Adipocyte (in vitro differentiated cells): ENCODE results near the gene C19orf38.
"Not testable (repeated sequence)": the region's sequence is repeated elsewhere in the genome, so short reads cannot be mapped to it uniquely, and the experiment has no call there.

Source experiments
- DNase-seq: peaks from one replicate; pipeline ENCODE4 v3.0.0-alpha.2; 2015; ENCODE audit warnings: low read depth
- H3K27me3 ChIP-seq: replicated peaks from 2 replicates; pipeline ENCODE4 v1.7.0; 2013; ENCODE audit warnings: mild to moderate bottlenecking, low read length, moderate library complexity; ENCODE audit not compliant: control insufficient read depth, insufficient read depth
- H3K36me3 ChIP-seq: 2 replicates; pipeline ENCODE4 v1.7.0; 2013; ENCODE audit warnings: low read length, mild to moderate bottlenecking, moderate library complexity; ENCODE audit not compliant: control insufficient read depth, insufficient read depth, severe bottlenecking
- H3K4me1 ChIP-seq: 2 replicates; pipeline ENCODE4 v1.7.0; 2013; ENCODE audit warnings: mild to moderate bottlenecking, low read length, moderate library complexity; ENCODE audit not compliant: control insufficient read depth, insufficient read depth
- H3K4me3 ChIP-seq: 2 replicates; pipeline ENCODE4 v1.7.0; 2013; ENCODE audit warnings: mild to moderate bottlenecking, low read length, moderate library complexity
- H3K9ac ChIP-seq: 2 replicates; pipeline ENCODE4 v1.7.0; 2013; ENCODE audit warnings: mild to moderate bottlenecking, low read length, moderate library complexity
- H3K9me3 ChIP-seq: 2 replicates; pipeline ENCODE4 v1.7.0; 2013; ENCODE audit warnings: mild to moderate bottlenecking, low read length, moderate library complexity; ENCODE audit not compliant: control insufficient read depth

Gene C19orf38

DNA sequence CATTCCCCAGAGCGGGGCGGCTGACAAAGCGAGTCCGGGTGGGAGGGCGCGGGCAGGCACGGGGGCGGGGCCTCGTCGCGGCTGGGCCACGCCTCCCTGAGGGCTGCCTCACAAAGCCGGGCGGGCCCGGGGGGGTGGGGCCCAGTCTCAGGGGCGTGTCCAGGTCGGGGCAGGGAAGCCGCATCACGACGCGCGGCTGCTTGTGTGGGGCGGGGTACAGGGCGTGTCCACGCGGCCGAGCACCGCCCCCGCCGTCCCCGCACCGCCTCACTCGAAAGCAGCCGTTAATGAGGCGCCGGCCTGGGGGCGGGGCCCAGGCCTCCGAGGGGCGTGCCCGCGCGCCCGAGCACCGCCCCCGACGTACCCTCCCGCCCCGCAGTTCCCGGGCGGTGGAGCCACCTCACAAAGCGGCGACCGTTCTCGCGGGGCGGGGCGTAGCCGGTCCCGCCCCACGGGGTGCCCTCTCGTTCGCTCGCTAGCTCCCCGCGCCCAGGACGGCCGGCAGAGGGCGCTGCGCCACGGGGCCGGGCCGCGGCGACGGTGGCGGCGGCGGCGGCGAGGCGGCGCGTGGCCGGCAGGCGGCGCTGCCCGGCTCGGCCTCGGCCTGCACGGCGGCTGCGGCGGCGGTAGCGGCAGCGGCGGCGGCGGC is 22.9 kb downstream of the C19orf38 start, which contains the start of gene CARM1:
CARM1 (plus strand) TSS at position 599 of the 649 bp plus-strand sequence. CDS start 150 bp downstream, outside the sequence.
- no peaks in the 10 kb centered on the region for H3K27me3 ChIP-seq
- peak within 1 kb of the TSS; percentile 88 for H3K4me3 ChIP-seq
- peaks cover 14% of the 10 kb centered on the region for H3K4me1 ChIP-seq
- no peaks in the 10 kb centered on the region for H3K9me3 ChIP-seq
- no peaks in the 10 kb centered on the region for H3K36me3 ChIP-seq
- H3K9ac ChIP-seq: peak within 1 kb of the TSS; percentile 87
- DNase-seq: peak; percentile 99

DNA sequence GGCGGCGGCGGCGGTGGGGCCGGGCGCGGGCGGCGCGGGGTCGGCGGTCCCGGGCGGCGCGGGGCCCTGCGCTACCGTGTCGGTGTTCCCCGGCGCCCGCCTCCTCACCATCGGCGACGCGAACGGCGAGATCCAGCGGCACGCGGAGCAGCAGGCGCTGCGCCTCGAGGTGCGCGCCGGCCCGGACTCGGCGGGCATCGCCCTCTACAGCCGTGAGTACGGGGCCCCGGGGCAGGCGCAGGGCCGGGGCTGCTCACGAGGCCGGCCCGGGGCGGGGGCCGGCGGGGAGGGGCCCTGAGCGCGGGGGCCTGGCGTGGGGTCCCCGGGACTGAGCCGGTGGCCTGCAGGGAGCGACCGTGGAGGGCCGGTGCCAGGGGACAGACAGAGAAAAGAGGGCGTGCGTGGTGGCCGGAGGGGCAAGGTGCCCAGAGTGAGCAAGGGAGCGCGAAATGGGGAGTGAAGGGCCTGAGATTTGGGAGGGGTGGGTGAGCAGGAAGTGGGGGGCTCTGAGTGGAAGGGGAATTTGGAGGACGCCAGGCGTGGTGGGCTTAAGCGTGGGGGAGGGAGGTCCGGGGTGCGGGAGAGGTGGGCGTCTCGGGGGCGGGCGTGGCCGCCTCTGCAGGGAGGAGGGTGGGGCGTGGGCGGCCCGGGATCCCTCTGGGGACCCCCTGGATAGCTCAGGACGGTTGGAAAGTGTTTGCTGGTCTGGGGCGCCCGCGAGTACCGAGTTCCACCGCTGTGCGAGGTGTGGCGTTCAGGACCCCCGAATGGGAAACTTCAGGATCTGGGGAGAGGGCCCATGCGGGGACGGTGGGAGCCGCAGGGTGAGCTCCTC is 23.7 kb downstream of the C19orf38 start:
- no peaks in the 10 kb centered on the region for H3K36me3 ChIP-seq
- H3K4me1 ChIP-seq: peaks cover 18% of the 10 kb centered on the region
- no peaks in the 10 kb centered on the region for H3K27me3 ChIP-seq
- DNase-seq: peak; percentile 64
- H3K9ac ChIP-seq: peak overlapping the region; percentile 87
- H3K9me3 ChIP-seq: no peaks in the 10 kb centered on the region
- H3K4me3 ChIP-seq: peak overlapping the region; percentile 88

DNA sequence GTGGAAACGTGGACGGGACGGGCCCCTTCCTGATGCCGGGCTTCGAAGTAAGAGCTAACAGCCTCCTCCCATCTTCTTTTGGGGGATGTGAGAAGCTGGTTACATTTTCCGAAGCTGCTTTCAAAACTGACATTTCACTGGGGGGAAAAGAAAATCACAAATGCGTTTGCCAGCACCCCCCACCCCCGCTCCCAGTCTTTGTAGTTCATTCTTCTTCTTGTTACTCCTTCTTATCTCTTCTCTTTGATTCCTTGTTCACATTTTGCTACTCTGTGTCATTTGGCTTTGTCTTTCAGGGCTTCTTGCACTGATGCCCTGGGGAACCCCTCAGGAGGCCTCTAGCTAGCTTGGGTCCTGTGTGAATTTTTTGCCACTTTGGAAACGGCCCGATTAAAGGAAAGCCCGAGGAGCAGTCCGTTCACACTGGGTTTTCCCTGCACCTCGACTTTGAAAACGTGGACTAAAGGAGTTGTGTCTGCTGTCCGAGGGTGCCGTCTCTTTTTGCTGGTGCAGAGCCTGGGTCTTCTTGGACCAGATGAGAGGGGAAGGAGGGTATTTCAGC is 24.4 kb downstream of the C19orf38 start:
- peak overlapping the region; percentile 87 for H3K9ac ChIP-seq
- peak; percentile 52 for DNase-seq
- H3K4me1 ChIP-seq: peaks cover 18% of the 10 kb centered on the region
- H3K36me3 ChIP-seq: no peaks in the 10 kb centered on the region
- peak overlapping the region; percentile 88 for H3K4me3 ChIP-seq
- H3K9me3 ChIP-seq: no peaks in the 10 kb centered on the region
- H3K27me3 ChIP-seq: no peaks in the 10 kb centered on the region

DNA sequence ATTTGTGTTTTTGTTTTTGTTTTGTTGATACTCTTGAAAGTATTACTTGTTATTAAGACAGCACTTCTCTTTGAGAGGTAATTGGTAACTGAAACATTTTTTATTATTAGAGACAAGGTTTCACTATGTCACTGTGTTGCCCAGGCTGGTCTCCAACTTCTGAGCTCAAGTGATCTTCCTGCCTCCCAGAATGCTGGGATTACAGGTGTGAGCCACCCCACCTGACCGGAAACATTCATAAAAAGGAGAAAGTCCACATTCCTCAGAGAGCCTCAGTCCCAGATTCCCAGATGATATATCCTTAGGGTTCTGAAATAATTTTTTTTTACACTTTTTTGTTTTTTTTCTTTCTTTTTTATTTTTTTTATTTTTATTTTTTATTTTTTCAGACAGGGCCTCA is 25.8 kb downstream of the C19orf38 start:
- Histone ChIP-seq H3K27me3 (no peaks in the 10 kb centered on the region), H3K9ac (no peak overlapping the region), H3K9me3 (no peaks in the 10 kb centered on the region), H3K4me1 (peaks cover 24% of the 10 kb centered on the region), H3K4me3 (no peak overlapping the region), H3K36me3 (no peaks in the 10 kb centered on the region)
- DNase-seq: no peak

DNA sequence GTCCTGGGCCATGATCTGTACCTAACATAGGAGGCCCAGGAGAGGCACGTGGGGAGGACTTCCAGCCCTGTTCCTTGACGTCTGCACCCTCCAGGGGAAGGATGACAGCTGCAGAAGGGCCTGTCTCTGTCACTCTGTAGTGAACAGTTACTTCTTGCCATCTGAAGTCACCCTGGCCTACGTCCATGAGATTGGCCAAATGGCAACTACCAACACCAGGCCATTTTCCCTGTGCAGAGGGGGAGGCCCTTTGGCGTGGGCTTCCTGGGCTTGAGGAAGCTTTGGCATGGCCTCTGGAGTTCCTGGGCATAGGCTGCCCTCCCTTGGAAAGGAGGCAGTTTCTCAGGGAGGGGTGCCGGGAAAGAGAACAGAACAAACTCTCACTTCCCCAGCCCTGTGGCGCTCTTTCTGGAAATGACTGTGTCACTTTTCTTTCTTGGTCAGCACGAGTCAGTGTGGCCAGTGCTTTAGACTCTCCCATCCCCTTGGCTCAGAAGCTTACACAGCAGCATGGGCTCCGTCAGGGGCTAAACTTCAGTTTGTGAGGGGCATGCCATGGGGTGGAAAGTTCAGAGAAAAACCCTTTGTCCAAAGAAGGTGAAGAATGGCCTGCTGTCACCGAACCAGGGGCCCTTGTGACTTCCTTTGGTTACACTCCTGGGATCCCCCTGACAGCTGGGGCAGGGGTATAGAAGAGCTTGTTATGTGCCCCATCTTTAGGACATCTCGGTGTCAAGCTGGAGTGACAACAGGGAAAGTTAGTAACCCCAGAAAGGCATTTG is 28.4 kb downstream of the C19orf38 start:
- DNase-seq: no peak
- no peak overlapping the region for H3K9ac ChIP-seq
- no peaks in the 10 kb centered on the region for H3K27me3 ChIP-seq
- peaks cover 23% of the 10 kb centered on the region for H3K4me1 ChIP-seq
- H3K36me3 ChIP-seq: no peaks in the 10 kb centered on the region
- H3K4me3 ChIP-seq: no peak overlapping the region
- H3K9me3 ChIP-seq: no peaks in the 10 kb centered on the region

DNA sequence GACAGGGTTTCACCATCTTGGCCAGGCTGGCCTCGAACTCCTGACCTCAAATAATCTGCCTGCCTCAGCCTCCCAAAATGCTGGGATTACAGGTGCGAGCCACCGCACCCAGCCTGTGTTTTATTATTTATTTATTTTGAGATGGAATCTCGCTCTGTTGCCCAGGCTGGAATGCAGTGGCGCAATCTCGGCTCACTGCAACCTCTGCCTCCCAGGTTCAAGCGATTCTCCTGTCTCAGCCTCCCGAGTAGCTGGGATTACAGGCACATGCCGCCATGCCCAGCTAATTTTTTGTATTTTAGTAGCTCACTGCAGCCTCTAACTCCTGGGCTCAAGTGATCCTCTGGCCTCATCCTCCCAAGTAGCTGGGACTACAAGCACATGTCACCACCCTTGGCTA is 29.4 kb downstream of the C19orf38 start:
- not testable (repeated sequence) for H3K9me3 ChIP-seq, H3K36me3 ChIP-seq, DNase-seq, H3K27me3 ChIP-seq, H3K4me3 ChIP-seq, H3K9ac ChIP-seq
- peaks cover 28% of the 10 kb centered on the region for H3K4me1 ChIP-seq

DNA sequence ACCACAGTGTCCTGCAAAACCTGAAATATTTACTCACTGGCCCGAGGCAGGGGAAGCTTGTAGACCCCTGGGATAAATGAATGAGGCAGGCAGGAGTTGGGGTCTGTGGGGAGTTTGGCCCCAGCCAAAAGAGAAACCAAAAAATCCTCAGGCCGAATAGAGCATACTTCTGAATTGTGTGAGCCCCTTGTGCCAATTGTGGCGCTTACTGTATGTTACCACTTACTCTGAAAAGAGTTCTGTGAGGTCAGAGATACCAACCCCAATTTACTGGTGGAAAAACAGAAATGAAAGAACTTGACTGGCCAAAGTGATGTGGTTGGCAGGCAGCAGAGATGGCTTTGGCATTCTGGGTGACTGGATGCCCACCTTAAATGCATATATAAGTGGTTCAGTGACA is 30.0 kb downstream of the C19orf38 start:
- Histone ChIP-seq H3K4me1 (peaks cover 21% of the 10 kb centered on the region), H3K36me3 (no peaks in the 10 kb centered on the region), H3K9ac (peak overlapping the region; percentile 18), H3K27me3 (no peaks in the 10 kb centered on the region), H3K4me3 (no peak overlapping the region), H3K9me3 (no peaks in the 10 kb centered on the region)
- no peak for DNase-seq

DNA sequence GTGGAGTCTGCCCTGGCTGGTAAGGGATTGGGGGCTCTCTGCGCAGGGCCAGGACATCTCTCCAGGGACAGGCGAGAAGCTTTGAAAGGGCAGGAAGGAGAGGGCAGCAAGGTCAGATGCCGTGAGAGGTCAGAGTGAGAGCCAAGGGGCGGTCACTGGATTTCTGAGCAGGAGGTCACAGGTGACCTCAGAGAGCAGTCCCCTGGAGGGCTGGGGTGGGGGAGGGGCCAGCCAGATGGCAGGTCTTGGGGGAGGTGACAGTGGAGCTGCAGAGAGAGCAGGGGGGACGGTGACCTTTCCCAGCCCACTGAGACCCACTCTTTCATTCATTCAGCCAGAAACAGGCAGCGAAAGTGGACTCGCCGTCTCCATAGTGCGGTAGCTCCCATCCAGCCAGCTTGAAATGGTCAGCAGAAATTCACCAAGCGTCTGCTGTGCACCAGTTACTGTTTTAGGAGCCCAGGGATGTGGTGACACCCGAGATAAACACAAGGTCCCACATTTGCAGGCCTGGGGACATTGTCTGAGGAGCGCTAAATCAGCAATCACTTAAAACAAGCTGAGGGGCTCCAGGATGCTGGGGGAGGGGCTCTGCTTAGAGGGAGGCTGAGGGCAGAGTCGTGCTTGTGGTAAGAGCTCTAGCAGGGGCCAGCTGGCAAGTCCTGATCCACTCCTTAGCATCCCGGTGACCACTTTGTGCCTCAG is 33.3 kb downstream of the C19orf38 start:
- Histone ChIP-seq H3K4me3 (no peak overlapping the region), H3K36me3 (no peaks in the 10 kb centered on the region), H3K4me1 (peaks cover 17% of the 10 kb centered on the region), H3K27me3 (no peaks in the 10 kb centered on the region), H3K9ac (no peak overlapping the region), H3K9me3 (no peaks in the 10 kb centered on the region)
- DNase-seq: no peak

DNA sequence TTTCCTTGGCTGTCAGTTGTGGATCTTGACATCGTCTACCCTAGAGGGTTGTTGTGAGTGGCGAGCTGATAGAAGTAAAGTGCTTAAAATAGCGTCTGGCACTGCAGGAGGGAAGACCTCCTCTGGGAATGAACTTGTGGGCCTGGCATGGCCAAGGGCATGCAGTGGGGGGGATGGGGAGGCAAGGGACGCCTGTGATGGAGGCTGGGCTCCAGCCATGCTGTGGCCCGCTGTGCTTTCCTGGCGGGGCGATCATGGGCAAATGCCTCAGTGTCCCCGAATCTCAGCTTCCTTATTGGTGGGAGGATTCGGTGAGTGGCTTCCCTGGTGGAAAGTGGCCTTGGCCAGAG is 33.9 kb downstream of the C19orf38 start:
- peaks cover 16% of the 10 kb centered on the region for H3K4me1 ChIP-seq
- no peaks in the 10 kb centered on the region for H3K9me3 ChIP-seq
- no peaks in the 10 kb centered on the region for H3K36me3 ChIP-seq
- no peaks in the 10 kb centered on the region for H3K27me3 ChIP-seq
- no peak overlapping the region for H3K9ac ChIP-seq
- H3K4me3 ChIP-seq: no peak overlapping the region
- DNase-seq: no peak

DNA sequence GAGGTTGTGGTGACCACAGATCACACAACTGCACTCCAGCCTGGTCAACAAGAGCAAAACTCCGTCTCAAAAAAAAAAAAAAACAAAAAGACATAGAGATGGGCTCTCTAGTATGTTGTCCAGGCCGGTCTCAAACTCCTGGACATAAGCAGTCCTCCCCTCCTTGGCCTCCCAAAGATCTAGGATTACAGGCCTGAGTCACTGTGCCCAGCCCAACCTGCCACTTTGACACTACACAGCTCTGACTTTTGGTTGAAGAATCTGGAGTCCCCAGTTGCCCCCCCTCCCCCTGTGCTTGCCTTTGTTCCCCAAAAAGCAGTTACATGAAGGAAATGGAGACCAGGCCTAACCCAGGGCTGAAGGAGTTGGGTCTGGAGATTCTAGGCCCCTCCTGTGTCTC is 36.1 kb downstream of the C19orf38 start:
- H3K36me3 ChIP-seq: no peaks in the 10 kb centered on the region
- H3K9ac ChIP-seq: no peak overlapping the region
- DNase-seq: peak; percentile 95
- H3K27me3 ChIP-seq: no peaks in the 10 kb centered on the region
- peaks cover 10% of the 10 kb centered on the region for H3K4me1 ChIP-seq
- no peak overlapping the region for H3K4me3 ChIP-seq
- H3K9me3 ChIP-seq: no peaks in the 10 kb centered on the region
